Skeletal muscle tissue (tissue), 4 donors: ENCODE measurements around the gene RERE. TPM values are rescaled to one million over a fixed set of nuclear protein-coding genes. Genes with fewer than 3 reads are reported as not detected.
A peak's percentile ranks its signal among the peaks of the same experiment; 100 is the strongest.

Experiments used
- H3K27ac ChIP-seq: one replicate; pipeline ENCODE4 v1.7.0; 2013; ENCODE audit warnings: mild to moderate bottlenecking, low read depth, low read length, inconsistent platforms
- H3K27me3 ChIP-seq, 3 donors: one replicate each; pipeline ENCODE4 v1.7.0; 2013; ENCODE audit warnings: low read length in 3 of 3; ENCODE audit not compliant: control insufficient read depth in 3 of 3, insufficient read depth in 3 of 3
- H3K36me3 ChIP-seq, 3 donors: one replicate each; pipeline ENCODE4 v1.7.0; 2013; ENCODE audit warnings: low read length in 3 of 3; ENCODE audit not compliant: control insufficient read depth in 3 of 3, insufficient read depth in 3 of 3
- H3K4me1 ChIP-seq, 3 donors: one replicate each; pipeline ENCODE4 v1.7.0; 2013; ENCODE audit warnings: low read length in 3 of 3, mild to moderate bottlenecking in 3 of 3; ENCODE audit not compliant: control insufficient read depth in 3 of 3, insufficient read depth in 3 of 3
- H3K4me3 ChIP-seq, 3 donors: one replicate each; pipeline ENCODE4 v1.7.0; 2013; ENCODE audit warnings: low read length in 3 of 3
- H3K9ac ChIP-seq, 3 donors: one replicate each; pipeline ENCODE4 v1.7.0; 2013; ENCODE audit warnings: low read length in 3 of 3, mild to moderate bottlenecking in 3 of 3, moderate library complexity in 2 of 3, low read depth in 1 of 3
- H3K9me3 ChIP-seq, 3 donors: one replicate each; pipeline ENCODE4 v1.7.0; 2013; ENCODE audit warnings: low read length in 3 of 3; ENCODE audit not compliant: control insufficient read depth in 3 of 3
- total RNA-seq: library from RNA; depleted of rRNA; stranded (reverse); fragments of >200 nt; gene quantifications from one replicate; pipeline ENCODE4 v1.2.3, GENCODE V29; 2014
- donor health status: Osteomylitis.

The RERE gene
- total RNA-seq, 1 donor from 2014 or later: 212 TPM

- Histone ChIP-seq H3K4me1 (peaks cover 21 to 28% (median 27%) of the 10 kb centered on the region in 3 donors), H3K27ac (peak overlapping the region; percentile 74), H3K9ac (peak overlapping the region in 1 of 3 donors; percentile 25)
Measured at GRCh38 chr1:8462371-8462892, 355.0 kb downstream of the RERE start.

GRCh38 chr1:8461351-8462110 lies 355.9 kb downstream of the RERE start:
- peaks cover 21 to 33% (median 28%) of the 10 kb centered on the region in 3 donors for H3K4me1 ChIP-seq
- H3K27ac ChIP-seq: peak overlapping the region; percentile 74

More at GRCh38 chr1:8462371-8462892, 355.0 kb downstream of the RERE start:
- Histone ChIP-seq H3K36me3 (peaks cover 0 to 3% (median 0%) of the 10 kb centered on the region in 3 donors), H3K4me3 (no peak overlapping the region), H3K27me3 (no peaks in the 10 kb centered on the region), H3K9me3 (no peaks in the 10 kb centered on the region)

GRCh38 chr1:8460784-8461183 lies 356.7 kb downstream of the RERE start:
- Histone ChIP-seq H3K4me3 (no peak overlapping the region), H3K9me3 (no peaks in the 10 kb centered on the region), H3K4me1 (peaks cover 26 to 35% (median 31%) of the 10 kb centered on the region in 3 donors)

More at GRCh38 chr1:8461351-8462110, 355.9 kb downstream of the RERE start:
- Histone ChIP-seq H3K27me3 (no peaks in the 10 kb centered on the region), H3K4me3 (no peak overlapping the region), H3K9me3 (no peaks in the 10 kb centered on the region), H3K9ac (no peak overlapping the region), H3K36me3 (peaks cover 0 to 3% (median 0%) of the 10 kb centered on the region in 3 donors)

DNA sequence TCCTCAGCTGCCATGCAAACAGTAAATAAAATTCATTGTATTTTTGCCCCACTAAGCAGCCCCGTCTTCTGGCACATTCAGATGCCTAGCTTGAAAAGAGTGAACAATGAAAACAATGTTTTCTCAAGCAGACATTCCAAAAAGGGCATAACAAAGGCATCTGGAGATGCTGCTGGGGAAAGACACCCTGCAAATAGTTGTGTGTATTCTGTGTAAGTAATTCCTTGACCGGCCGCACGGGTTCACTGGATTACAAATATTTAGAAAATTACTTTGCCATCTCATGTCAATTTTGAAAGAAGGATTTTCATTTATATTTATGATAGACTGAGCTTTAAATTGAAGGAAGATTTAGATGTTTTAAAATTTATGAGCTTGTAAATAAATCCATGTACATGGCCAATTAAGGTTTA lies 357.3 kb downstream of the RERE start:
- Histone ChIP-seq H3K4me3 (no peak overlapping the region), H3K27ac (no peak overlapping the region), H3K4me1 (peaks cover 30 to 38% (median 37%) of the 10 kb centered on the region in 3 donors), H3K36me3 (peaks cover 0 to 1% (median 0%) of the 10 kb centered on the region in 3 donors), H3K9me3 (no peaks in the 10 kb centered on the region), H3K9ac (no peak overlapping the region), H3K27me3 (no peaks in the 10 kb centered on the region)

More at GRCh38 chr1:8460784-8461183, 356.7 kb downstream of the RERE start:
- Histone ChIP-seq H3K9ac (no peak overlapping the region), H3K36me3 (peaks cover 0 to 3% (median 0%) of the 10 kb centered on the region in 3 donors), H3K27ac (no peak overlapping the region), H3K27me3 (no peaks in the 10 kb centered on the region)

GRCh38 chr1:8458607-8459006 lies 358.8 kb downstream of the RERE start:
- H3K27me3 ChIP-seq: no peaks in the 10 kb centered on the region
- no peak overlapping the region for H3K9ac ChIP-seq
- no peak overlapping the region for H3K4me3 ChIP-seq
- peaks cover 18 to 29% (median 26%) of the 10 kb centered on the region in 3 donors for H3K4me1 ChIP-seq
- H3K9me3 ChIP-seq: no peaks in the 10 kb centered on the region
- no peaks in the 10 kb centered on the region for H3K36me3 ChIP-seq
- no peak overlapping the region for H3K27ac ChIP-seq

- Histone ChIP-seq H3K27me3 (no peaks in the 10 kb centered on the region), H3K9me3 (no peaks in the 10 kb centered on the region), H3K9ac (no peak overlapping the region), H3K27ac (no peak overlapping the region), H3K4me3 (no peak overlapping the region), H3K4me1 (peaks cover 17 to 21% (median 18%) of the 10 kb centered on the region in 3 donors), H3K36me3 (no peaks in the 10 kb centered on the region)
Measured at GRCh38 chr1:8457760-8458381, 359.6 kb downstream of the RERE start.

- no peak overlapping the region for H3K4me3 ChIP-seq
- H3K9ac ChIP-seq: no peak overlapping the region
- no peaks in the 10 kb centered on the region for H3K36me3 ChIP-seq
- H3K27me3 ChIP-seq: no peaks in the 10 kb centered on the region
- peaks cover 11 to 16% (median 12%) of the 10 kb centered on the region in 3 donors for H3K4me1 ChIP-seq
- no peaks in the 10 kb centered on the region for H3K9me3 ChIP-seq
- H3K27ac ChIP-seq: no peak overlapping the region
Measured at GRCh38 chr1:8456991-8457390, 360.4 kb downstream of the RERE start.

GRCh38 chr1:8456308-8456912 lies 361.0 kb downstream of the RERE start:
- Histone ChIP-seq H3K9ac (peak overlapping the region in 1 of 3 donors; percentile 36), H3K27ac (peak overlapping the region; percentile 48), H3K36me3 (no peaks in the 10 kb centered on the region), H3K9me3 (no peaks in the 10 kb centered on the region), H3K4me3 (no peak overlapping the region), H3K27me3 (no peaks in the 10 kb centered on the region), H3K4me1 (peaks cover 11 to 16% (median 12%) of the 10 kb centered on the region in 3 donors)

- H3K4me1 ChIP-seq: peaks cover 10 to 17% (median 11%) of the 10 kb centered on the region in 3 donors
- H3K9ac ChIP-seq: peak overlapping the region in 1 of 3 donors; percentile 36
- no peaks in the 10 kb centered on the region for H3K27me3 ChIP-seq
- H3K27ac ChIP-seq: peak overlapping the region; percentile 48
- H3K9me3 ChIP-seq: no peaks in the 10 kb centered on the region
- no peaks in the 10 kb centered on the region for H3K36me3 ChIP-seq
- no peak overlapping the region for H3K4me3 ChIP-seq
Measured at GRCh38 chr1:8455700-8456307, 361.6 kb downstream of the RERE start.
